Type B pancreatic cell (in vitro differentiated cells): ENCODE measurements around the gene VMP1. TPM values are rescaled to one million over a fixed set of nuclear protein-coding genes. Genes with fewer than 3 reads are reported as not detected.
A peak's percentile ranks its signal among the peaks of the same experiment; 100 is the strongest.

ENCODE experiments used
- DNase-seq: peaks from one replicate; pipeline ENCODE4 v3.0.0; 2021; ENCODE audit warnings: mixed read lengths; ENCODE audit not compliant: unreplicated experiment; ENCODE audit errors: extremely low spot score
- H3K27ac Mint-ChIP-seq: 2 replicates; pipeline ENCODE4 v1.8.0; 2021; ENCODE audit warnings: mild to moderate bottlenecking, mixed read lengths
- H3K27me3 Mint-ChIP-seq: 2 replicates; pipeline ENCODE4 v1.8.0; 2021; ENCODE audit warnings: mixed read lengths
- H3K36me3 Mint-ChIP-seq: 2 replicates; pipeline ENCODE4 v1.8.0; 2021; ENCODE audit warnings: mixed read lengths
- H3K4me1 Mint-ChIP-seq: one replicate; pipeline ENCODE4 v1.8.0; 2021; ENCODE audit warnings: mixed read lengths; ENCODE audit not compliant: unreplicated experiment
- H3K4me3 Mint-ChIP-seq: 2 replicates; pipeline ENCODE4 v1.8.0; 2021; ENCODE audit warnings: mild to moderate bottlenecking, mixed read lengths
- H3K9me3 Mint-ChIP-seq: 2 replicates; pipeline ENCODE4 v1.8.0; 2021; ENCODE audit warnings: mixed read lengths
- microRNA-seq: library from miRNA; unstranded; fragments of <30 nt; microRNA quantifications from one replicate; pipeline ENCODE4, GENCODE V29; 2020
- total RNA-seq: library from RNA; stranded (reverse); gene quantifications from 2 replicates; pipeline ENCODE4 v1.2.1, GENCODE V29; 2021; ENCODE audit warnings: low replicate concordance
- TF ChIP-seq, protein P1 (sequence below): fragments of 200-600 bp; sonication (generic); conservative IDR thresholded peaks from 2 replicates; pipeline ENCODE4 v1.5.0; 2021; ENCODE audit warnings: antibody characterized with exemption, mild to moderate bottlenecking

Gene VMP1
- total RNA-seq, 1 donor from 2014 or later, result 124 TPM

DNA sequence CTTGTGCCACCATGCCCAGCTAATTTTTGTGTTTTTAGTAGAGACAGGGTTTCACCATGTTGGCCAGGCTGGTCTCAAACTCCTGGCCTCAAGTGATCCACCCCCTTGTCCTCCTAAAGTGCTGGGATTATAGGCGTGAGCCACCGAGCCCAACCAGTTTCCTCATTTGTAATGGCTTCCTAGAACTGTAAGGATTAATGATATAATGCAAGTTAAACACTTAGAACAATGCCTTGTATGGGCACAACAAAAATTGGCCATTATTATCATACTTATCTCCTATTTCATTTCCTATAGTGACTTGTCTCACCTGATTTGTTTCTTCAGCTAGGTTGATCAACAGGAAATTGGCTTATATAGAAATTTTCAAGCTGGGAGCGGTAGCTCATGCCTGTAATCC lies 171.2 kb downstream of the VMP1 start:
- no peak overlapping the region for H3K4me3 Mint-ChIP-seq
- H3K4me1 Mint-ChIP-seq, result no peaks in the 10 kb centered on the region
- no peaks in the 10 kb centered on the region for H3K9me3 Mint-ChIP-seq
- no peak overlapping the region for H3K27ac Mint-ChIP-seq
- H3K27me3 Mint-ChIP-seq, result no peaks in the 10 kb centered on the region
- TF ChIP-seq, protein P1, sequence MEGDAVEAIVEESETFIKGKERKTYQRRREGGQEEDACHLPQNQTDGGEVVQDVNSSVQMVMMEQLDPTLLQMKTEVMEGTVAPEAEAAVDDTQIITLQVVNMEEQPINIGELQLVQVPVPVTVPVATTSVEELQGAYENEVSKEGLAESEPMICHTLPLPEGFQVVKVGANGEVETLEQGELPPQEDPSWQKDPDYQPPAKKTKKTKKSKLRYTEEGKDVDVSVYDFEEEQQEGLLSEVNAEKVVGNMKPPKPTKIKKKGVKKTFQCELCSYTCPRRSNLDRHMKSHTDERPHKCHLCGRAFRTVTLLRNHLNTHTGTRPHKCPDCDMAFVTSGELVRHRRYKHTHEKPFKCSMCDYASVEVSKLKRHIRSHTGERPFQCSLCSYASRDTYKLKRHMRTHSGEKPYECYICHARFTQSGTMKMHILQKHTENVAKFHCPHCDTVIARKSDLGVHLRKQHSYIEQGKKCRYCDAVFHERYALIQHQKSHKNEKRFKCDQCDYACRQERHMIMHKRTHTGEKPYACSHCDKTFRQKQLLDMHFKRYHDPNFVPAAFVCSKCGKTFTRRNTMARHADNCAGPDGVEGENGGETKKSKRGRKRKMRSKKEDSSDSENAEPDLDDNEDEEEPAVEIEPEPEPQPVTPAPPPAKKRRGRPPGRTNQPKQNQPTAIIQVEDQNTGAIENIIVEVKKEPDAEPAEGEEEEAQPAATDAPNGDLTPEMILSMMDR, result no peak
- no peak for DNase-seq
- peaks cover 8% of the 10 kb centered on the region for H3K36me3 Mint-ChIP-seq

DNA sequence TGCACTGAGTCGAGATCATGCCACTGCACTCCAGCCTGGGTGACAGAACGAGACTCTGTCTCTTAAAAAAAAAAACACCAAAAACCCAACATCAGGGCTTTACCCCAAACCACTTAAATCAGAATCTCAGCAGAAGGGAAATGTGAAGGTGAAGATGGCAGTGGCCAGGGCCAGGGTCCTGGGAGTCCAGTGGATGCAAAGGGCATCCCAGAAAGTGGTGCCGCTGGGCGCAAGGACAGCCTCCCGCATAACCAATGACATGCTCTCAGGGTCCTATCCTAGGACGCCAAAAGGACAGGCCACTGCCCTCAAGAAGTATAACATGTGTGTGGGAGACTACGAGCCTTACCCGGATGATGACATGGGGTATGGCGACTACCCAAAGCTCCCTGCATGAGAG lies 177.4 kb downstream of the VMP1 start:
- Mint-ChIP-seq H3K27ac (no peak overlapping the region), H3K36me3 (peaks cover 16% of the 10 kb centered on the region), H3K4me3 (no peak overlapping the region), H3K9me3 (no peaks in the 10 kb centered on the region), H3K27me3 (no peaks in the 10 kb centered on the region), H3K4me1 (peaks cover 6% of the 10 kb centered on the region)
- no peak for DNase-seq
- TF ChIP-seq, protein P1, result no peak

DNA sequence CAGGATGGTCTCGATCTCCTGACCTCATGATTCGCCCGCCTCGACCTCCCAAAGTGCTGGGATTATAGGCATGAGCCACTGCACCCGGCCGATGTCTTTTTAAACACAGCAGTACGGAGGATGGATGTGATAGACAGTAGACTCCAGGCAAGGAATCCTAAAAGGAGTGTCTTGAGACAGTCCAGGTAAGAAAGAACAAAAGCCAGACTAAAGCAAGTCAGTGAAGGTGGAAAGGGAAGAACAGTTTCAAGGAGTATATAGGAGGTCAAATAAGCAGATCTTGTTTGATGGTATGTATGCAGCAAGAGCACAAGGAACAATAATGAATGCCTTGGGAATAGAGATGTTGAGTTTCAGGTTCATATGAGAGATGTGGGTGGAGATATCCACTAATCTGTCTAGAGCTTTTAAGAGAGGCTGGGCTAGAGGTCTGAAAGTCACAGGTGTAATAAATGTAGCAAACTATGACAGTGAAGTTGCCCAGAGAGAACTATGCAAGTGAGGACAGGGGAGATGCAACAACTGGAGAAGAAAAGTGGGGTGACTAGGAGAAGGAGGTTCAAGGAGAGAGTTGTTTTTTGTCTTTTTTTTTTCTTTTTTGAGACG lies 180.8 kb downstream of the VMP1 start:
- H3K4me3 Mint-ChIP-seq, result peak overlapping the region; percentile 50
- TF ChIP-seq, protein P1, result no peak
- no peaks in the 10 kb centered on the region for H3K9me3 Mint-ChIP-seq
- peak overlapping the region; percentile 25 for H3K27ac Mint-ChIP-seq
- H3K36me3 Mint-ChIP-seq, result peaks cover 11% of the 10 kb centered on the region
- no peaks in the 10 kb centered on the region for H3K27me3 Mint-ChIP-seq
- peaks cover 6% of the 10 kb centered on the region for H3K4me1 Mint-ChIP-seq
- no peak for DNase-seq

DNA sequence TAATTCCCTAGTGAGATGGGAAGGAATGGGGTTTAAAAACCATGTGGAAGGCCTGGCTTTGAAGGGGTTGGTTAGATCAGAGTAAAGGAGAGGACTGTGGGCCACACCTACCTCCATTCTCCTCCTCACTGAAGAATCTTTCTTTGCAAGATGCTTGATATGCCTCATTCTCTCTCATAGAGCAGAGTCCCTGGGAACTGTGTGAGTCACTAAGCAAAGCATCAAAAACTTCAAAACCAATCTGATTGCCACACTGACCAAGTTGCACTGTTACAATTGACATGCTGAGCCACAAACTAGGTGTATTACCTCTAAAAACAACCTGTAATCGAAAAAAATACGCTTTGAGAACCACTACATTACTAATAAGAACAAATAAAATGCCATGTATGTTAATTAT lies 183.3 kb downstream of the VMP1 start:
- Mint-ChIP-seq H3K4me1 (peaks cover 11% of the 10 kb centered on the region), H3K27me3 (no peaks in the 10 kb centered on the region), H3K27ac (peak overlapping the region; percentile 3), H3K9me3 (no peaks in the 10 kb centered on the region), H3K36me3 (peaks cover 8% of the 10 kb centered on the region), H3K4me3 (peak overlapping the region; percentile 11)
- DNase-seq, result no peak
- TF ChIP-seq, protein P1, result no peak

Small RNA genes lying within 50 kb of the gene (microRNA-seq; reads per million reads assigned to microRNA genes)
- 48,440 reads per million, percentile 99 among the genes with 10 or more reads in this experiment for gene MIR21

Other genes with a start within 250 kb of the VMP1 start
- 30.6 and 50.4 TPM in 2 replicates for gene DHX40, start 142.0 kb upstream of the VMP1 start, total RNA-seq
- 209 and 262 TPM in 2 replicates for gene CLTC, start 87.8 kb upstream of the VMP1 start, total RNA-seq
- gene PTRH2, start 224 bp upstream of the VMP1 start, total RNA-seq, result 23.1 and 25.9 TPM in 2 replicates
- 8.0 and 16.7 TPM in 2 replicates for gene TUBD1, start 185.3 kb downstream of the VMP1 start, total RNA-seq
- 38.2 and 38.8 TPM in 2 replicates for gene RPS6KB1, start 185.5 kb downstream of the VMP1 start, total RNA-seq